GM12801 (cell line): ENCODE measurements around the gene CALHM6.

Source experiments
- CTCF ChIP-seq: IDR thresholded peaks from one replicate; pipeline ENCODE4 v1.5.1; 2011; ENCODE audit warnings: control low read depth; ENCODE audit not compliant: insufficient read length; ENCODE audit errors: extremely low read depth

CALHM6 gene

DNA sequence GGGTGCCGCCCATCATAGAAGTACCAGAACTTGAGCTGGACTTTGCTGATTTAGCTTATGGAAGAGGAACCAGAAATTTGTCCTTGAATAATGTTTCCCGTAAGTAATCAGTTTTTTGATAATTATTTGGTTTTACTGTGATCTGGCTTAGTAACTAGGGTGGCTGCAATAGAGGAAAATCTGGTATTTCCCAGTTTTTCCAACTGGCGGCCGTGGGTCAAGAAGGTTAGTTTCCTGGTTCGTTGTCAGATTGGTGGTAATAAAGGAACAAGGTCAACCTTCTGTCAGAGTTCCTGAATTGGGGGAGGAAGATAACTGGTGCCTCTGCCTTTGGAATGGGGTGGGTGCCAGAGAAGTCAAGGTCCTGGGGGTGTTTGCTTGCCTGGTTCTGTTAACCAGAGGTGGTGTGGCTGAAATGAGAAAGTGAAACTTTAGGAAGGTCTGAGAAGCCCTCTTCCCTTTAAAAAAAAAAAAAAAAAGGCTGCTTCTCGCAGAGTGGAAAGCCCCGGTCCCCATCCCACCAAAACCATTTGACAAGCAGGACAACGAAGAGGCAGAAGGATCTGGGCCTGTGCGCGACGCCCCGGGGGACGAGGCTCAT is at the start of gene CALHM6:
Gene CALHM6 (plus strand): TSS at position 45 of the 601 bp plus-strand sequence. CDS start 555 bp downstream, at position 600.
- TF ChIP-seq CTCF, result no peak

DNA sequence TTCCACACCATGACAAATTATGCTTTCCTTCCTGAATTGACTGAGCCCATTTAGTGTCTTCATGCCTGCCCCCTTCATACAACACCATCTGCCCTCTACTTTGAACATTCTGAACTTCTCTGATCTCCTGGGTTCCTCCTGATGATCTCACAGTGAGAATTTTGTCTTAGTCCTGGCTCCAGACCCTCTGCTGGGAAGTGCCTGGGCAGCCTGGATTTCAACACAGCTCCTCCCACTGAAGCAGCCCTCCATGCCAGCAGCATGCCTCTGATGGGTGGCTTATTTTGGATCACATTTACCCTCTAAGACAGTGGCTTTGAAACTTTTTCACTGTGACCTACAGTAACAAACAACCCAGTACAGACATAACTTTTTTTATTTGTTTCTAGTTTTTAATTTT is 48.9 kb upstream of the CALHM6 start:
- TF ChIP-seq CTCF, result no peak

DNA sequence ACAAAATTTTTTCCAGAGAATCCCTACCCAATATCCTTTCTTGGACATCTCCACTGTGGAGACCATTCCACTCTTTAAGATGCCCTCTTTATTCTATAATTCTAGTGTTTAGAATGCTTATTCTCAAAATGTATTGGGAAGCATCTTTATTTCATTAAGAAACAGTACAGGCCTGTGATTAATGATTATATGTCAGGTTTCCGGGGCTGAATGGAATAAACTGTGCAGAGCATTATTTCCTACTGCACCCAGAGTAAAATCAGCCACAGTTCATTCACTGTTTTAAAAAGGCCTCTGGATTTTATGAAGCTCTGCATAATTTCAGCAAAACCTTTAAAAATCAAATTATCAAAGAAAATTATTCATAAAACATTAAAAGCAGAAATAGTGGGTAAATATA is 47.8 kb upstream of the CALHM6 start:
- TF ChIP-seq CTCF, result no peak

DNA sequence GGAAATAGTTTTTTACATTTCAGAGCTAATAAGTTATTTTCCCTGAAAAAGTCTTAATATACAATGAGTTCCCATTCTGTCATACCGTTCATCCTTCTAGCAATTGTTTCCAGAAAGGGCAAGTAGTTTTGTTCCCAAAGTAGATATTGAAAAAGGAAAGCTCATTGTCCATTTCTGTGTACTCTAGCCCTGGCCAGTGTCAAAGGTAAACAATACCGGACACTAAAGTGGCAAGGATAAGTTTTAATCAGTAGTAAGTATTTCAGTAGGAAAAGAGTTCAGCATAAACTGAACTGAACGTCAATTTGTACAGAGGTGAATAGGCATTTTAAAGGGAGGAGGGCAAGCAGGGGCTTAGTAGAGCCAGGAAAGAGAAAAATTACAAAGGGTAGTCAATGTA is 43.5 kb upstream of the CALHM6 start:
- TF ChIP-seq CTCF, result no peak

DNA sequence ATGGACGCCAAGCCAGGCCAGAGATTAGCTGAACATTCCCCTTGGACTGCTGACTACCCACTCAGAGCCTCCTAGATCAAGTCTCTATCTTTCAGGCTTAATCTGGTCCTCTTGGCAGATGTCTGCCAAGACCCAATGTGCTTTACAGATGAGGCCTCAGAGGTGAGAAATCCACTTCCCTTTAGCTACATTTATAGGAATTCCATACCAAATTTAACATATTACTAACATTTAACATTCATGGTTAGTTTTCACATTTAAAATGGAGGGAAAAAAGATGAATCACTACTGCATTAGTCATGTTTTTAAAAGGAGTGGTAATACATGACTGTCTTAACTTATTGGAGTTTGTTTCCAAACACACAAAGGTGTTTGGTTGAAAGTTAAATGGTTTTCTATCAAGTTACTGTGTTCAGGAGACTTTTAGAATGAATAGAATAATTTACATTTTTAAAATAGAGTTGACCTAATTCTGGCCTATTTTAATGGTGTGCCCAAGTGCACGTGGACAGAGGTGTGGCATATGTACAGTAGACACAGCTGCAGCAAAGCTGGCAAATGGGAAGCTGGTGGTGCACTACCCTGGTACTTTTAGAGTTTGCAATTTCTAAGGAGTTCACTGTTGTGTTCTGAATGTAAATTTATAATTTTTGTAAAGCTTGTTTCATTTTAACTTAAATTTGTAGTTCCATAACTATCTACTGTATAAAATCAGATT is 41.9 kb upstream of the CALHM6 start:
- no peak for TF ChIP-seq CTCF

- TF ChIP-seq CTCF, result no peak
These were observed 40.8 kb upstream of the CALHM6 start for GRCh38 chr6:116420341-116420740.

DNA sequence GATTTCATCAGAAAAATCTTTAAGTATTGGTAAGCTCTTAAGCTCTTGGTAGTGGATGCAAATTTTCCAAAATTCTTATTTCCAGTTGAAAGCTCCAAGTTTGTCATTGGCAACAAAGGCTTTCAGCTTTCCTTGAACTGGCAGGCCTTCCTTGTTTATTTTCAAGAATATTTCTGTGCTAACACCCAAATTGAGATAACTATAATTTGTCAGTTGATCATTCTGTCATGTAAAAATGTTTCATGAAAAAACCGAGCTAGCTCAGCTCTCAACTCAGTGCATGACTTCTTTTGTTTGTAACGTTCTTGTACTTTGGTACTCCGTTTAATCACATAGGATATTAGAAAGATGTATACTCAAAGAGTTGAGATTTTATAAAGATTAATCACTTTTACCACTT is 38.9 kb upstream of the CALHM6 start:
- no peak for TF ChIP-seq CTCF
